Activated B cell treated with CpG ODN at 0.5 μM for 24 hours (primary cell): ENCODE results near the gene POTEJ. TPM values are rescaled to one million over a fixed set of nuclear protein-coding genes. Genes with fewer than 3 reads are reported as not detected.
"Not testable (repeated sequence)": the region's sequence is repeated elsewhere in the genome, so short reads cannot be mapped to it uniquely, and the experiment has no call there.

Experiments used
- ATAC-seq: fragments of 200-7000 bp; cut with Tn5 transposase; one replicate; pipeline ENCODE4 v1.10.0; 2021; ENCODE audit warnings: low read depth, mild to moderate bottlenecking, moderate library complexity
- CTCF ChIA-PET: fragments of 350-600 bp; sonication (Branson Sonifier 250); formaldehyde crosslinking; loops from one replicate; lab custom pipeline; 2021; ENCODE audit warnings: antibody characterized with exemption; lab: Charles Lee
- POLR2A ChIA-PET: fragments of 350-600 bp; sonication (Branson Sonifier 250); formaldehyde crosslinking; loops from one replicate; lab custom pipeline; 2021; ENCODE audit warnings: antibody characterized with exemption; lab: Charles Lee
- DNase-seq: peaks from one replicate; pipeline ENCODE4 v3.0.0; 2022
- H3K27ac Mint-ChIP-seq: one replicate; pipeline ENCODE4 v1.8.0; 2020; ENCODE audit warnings: mixed read lengths
- H3K27me3 Mint-ChIP-seq: one replicate; pipeline ENCODE4 v1.8.0; 2021; ENCODE audit warnings: mixed read lengths
- H3K36me3 Mint-ChIP-seq: one replicate; pipeline ENCODE4 v1.8.0; 2021; ENCODE audit warnings: low read depth, mixed read lengths
- H3K4me1 Mint-ChIP-seq: one replicate; pipeline ENCODE4 v1.8.0; 2021; ENCODE audit warnings: mixed read lengths
- H3K4me3 Mint-ChIP-seq: one replicate; pipeline ENCODE4 v1.8.0; 2020; ENCODE audit warnings: mild to moderate bottlenecking, mixed read lengths
- H3K9me3 Mint-ChIP-seq: one replicate; pipeline ENCODE4 v1.8.0; 2020; ENCODE audit warnings: mixed read lengths
- intact Hi-C: fragments of 100-400 bp; cut with micrococcal nuclease; formaldehyde crosslinking; loops from one replicate; pipeline ENCODE4 v1.15.1; 2024
- total RNA-seq: library from RNA; stranded (reverse); gene quantifications from 2 replicates; pipeline ENCODE4 v1.2.3, GENCODE V29; 2022

POTEJ gene
- total RNA-seq, 1 donor from 2014 or later: not detected

GRCh38 chr2:130693474-130693873 is 82.2 kb downstream of the POTEJ start:
- H3K27me3 Mint-ChIP-seq, H3K27ac Mint-ChIP-seq, H3K9me3 Mint-ChIP-seq, H3K4me1 Mint-ChIP-seq, POLR2A ChIA-PET, intact Hi-C loops, DNase-seq, H3K4me3 Mint-ChIP-seq, CTCF ChIA-PET, ATAC-seq, H3K36me3 Mint-ChIP-seq: not testable (repeated sequence)

GRCh38 chr2:130703250-130703649 is 92.0 kb downstream of the POTEJ start:
- DNase-seq, H3K4me3 Mint-ChIP-seq, CTCF ChIA-PET, intact Hi-C loops, ATAC-seq, H3K27me3 Mint-ChIP-seq, H3K4me1 Mint-ChIP-seq, POLR2A ChIA-PET, H3K36me3 Mint-ChIP-seq, H3K27ac Mint-ChIP-seq, H3K9me3 Mint-ChIP-seq: not testable (repeated sequence)

Other genes starting within 250 kb of the POTEJ start
- gene POTEI, start 102.1 kb upstream of the POTEJ start, total RNA-seq: not detected in 2 replicates
- not detected in 2 replicates for gene CFC1B, start 90.2 kb upstream of the POTEJ start, total RNA-seq
- gene CFC1, start 11.9 kb upstream of the POTEJ start, total RNA-seq: not detected in 2 replicates
- not detected in 2 replicates for gene GPR148, start 117.6 kb downstream of the POTEJ start, total RNA-seq
- gene AMER3, start 144.1 kb downstream of the POTEJ start, total RNA-seq: not detected in 2 replicates
- gene ARHGEF4, start 225.5 kb downstream of the POTEJ start, total RNA-seq: 0.29 and 0.39 TPM in 2 replicates